ENCODE results near the gene ATP4A.
A peak's percentile ranks its signal among the peaks of the same experiment; 100 is the strongest.

ATP4A gene

DNA sequence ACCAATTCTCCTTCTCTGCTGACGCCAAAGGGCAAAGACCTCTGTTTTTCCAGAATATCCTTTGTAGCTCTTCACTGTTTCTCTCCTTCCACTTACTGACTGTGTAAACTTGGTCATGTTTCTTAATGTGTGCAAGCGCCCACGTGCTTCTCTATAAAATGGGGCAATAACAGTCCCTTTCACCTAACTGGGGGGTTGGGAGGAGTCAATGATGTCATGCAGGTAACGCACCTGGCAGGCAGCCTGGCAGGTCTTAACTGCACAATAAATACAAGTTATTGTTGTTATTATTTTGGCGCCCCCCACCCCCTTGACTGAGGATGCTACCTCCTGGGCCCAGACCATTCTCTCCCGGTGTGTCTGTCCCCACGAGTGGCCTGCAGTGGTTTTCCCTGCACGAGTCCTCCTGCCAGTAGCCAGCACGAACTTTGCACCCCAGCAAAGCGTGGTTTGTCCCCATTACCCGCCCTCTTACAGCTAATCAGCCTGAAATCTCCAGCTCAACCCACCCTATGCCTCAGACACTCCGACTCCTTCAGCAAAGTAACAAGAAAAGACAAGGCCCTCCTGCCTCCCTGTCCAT is 40.6 kb downstream of the ATP4A start:
- DNase-seq, result no peak

DNA sequence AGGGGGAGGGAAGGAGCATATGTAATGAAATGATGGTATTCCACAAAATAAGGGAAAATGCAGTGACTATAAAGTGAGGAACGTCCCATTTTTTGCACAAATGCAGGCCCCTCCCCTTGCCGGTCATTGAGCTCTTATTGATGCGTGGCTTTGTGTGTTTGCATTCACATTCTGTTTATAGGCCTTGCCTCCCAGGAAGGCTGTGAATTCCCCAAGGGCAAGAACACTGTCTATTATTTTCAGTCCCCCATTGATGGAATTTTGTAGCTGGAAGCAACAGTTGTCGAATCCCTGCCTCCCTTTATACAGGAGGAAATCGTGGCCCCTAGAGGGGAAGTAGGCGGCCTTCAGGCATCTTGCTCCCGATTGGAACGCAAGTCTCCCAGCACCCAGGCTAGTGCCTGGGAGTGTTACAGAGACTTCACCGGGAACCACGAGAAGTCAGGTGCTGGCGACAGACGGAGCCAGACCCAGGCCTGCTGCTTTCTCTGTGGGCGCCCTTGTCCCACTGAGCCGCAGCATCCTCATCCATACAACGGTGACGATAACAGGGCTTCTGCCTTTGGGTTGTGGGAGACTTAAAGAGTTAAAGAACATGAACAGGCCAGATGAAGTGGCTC is 42.2 kb downstream of the ATP4A start:
- DNase-seq, result no peak

DNA sequence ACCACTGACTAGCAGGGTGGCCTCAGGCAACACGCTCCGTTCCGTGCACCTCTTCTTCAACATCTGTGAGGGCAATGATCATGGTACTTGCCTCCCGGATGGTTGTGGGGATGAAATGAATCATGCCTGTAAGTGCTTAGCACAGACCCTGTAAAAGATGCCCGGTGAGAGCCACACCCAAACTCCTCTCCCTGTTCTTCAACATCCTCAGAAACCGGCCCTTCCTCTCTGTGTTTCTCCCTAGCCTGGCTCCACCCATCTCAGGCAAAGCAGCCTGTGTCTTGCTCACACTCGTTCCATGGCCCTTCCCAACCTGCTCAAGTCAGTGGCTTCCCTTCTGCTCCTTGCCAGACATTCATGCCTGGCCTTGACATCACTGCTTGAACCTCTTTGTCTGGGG is 44.2 kb downstream of the ATP4A start:
- no peak for DNase-seq

DNA sequence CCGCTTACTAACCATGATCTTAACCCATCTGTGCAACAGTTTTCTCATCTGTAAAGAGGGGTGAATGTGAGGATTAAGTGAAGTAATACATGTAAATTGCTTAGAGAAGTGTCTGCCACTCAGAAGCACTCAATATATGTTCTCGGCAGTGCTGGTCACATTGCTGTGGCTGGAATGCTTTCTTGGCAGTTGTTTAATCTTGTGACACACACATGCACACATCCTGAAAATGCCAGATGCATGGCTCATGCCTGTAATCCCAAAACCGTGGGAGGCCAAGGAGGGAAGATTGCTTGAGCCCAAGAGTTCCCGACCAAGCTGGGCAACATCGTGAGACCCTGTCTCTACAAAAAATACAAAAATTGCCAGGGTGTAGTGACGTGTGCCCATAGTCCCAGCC is 45.1 kb downstream of the ATP4A start:
- DNase-seq, result no peak

DNA sequence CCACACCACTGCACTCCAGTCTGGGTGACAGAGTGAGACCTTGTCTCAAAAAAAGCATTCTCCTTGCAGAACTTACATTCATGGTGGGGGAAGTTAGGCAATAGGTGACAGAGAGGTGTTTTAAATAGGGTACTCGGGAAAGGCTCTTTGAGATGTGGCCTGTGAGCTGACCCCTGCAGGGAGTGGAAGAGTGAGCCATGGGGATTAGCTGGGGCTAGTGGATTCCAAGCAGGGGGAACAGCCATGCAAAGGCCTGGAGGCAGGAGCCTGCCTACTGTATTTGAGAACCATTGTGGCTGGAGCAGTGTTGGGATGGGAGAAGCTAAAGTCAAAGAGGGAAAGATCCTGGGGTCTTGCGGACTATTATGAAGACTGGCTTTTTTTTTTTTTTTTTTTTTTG is 46.1 kb downstream of the ATP4A start:
- no peak for DNase-seq

DNA sequence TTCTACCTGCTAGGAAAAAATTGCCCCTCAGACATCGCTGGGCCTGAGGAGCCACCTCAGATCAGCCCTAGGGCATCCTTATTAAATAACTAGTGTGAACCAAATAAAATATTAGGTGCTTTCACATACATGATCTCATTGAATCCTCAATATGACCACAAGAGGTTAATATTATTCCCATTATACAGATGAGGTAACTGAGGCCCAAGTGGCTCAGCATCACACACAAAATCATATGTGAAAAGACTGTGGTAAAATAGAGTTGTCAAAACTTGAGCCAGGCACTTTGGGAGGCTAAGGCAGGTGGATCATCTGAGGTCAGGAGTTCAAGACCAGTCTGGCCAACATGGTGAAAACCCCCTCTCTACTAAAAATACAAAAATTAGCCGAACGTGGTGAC is 47.1 kb downstream of the ATP4A start:
- DNase-seq, result no peak

DNA sequence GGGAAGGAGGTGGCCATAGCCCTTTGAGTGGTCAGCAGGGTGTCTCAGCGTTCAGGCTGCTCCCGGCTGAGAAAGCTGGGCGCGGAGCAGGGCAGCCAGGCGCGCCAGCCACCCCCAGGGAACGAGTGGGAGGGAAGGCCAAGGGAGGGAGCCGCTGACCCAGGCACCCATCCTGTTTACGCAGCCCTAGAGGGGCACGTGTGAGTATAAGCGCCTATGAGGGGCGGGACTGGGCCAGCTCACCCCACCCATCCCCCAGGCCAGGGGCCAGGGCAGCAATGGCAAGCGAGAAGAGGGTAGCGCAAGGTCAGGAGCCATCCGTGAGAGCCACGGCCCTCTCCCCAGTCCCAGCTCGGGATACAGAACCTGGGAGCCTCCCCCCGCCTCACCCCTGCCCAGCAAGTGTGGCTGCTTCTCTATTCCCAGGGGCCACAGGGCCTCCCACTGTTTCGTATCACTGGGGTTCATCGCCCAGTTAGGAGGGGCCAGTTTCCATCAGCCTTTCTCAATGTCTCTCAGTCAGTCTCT is 49.1 kb downstream of the ATP4A start:
- no peak for DNase-seq

DNA sequence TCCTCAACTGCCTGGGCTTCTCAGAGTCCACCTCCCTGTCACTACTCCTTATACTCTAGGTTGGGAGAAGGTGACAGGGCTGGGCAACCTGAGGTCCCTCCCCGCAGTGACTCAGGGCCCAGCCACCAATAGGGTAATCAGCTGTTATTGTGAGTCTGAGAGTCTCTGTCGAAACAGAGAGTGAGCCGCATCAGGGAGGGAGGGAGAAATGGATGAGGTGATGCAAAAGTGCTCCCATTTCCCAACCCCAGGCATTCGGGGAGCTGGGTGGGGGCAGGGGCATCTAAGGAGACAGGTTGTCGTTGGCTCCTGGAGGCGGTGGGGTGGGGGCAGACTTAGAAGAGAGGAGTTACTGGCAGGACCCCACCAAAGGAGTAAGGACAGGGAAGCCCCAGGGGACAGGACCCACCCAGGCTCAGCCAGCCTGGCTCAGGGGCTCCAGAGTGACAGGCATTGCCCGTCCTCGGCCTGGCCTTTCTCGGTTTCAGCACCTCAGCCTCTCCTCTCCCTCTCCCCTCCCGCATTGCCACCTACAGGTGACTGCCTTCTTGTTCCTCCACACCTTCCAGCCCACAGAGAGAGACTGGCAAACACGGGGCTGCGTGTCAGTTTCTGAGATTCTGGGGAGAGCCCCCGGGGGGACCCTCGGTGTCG is 49.7 kb downstream of the ATP4A start, which contains the start of gene DMKN:
Gene DMKN, minus strand, starts transcription at position 22 of the 654 bp plus-strand sequence. CDS start 174 bp downstream, outside the sequence.
- DNase-seq, result no peak

DNA sequence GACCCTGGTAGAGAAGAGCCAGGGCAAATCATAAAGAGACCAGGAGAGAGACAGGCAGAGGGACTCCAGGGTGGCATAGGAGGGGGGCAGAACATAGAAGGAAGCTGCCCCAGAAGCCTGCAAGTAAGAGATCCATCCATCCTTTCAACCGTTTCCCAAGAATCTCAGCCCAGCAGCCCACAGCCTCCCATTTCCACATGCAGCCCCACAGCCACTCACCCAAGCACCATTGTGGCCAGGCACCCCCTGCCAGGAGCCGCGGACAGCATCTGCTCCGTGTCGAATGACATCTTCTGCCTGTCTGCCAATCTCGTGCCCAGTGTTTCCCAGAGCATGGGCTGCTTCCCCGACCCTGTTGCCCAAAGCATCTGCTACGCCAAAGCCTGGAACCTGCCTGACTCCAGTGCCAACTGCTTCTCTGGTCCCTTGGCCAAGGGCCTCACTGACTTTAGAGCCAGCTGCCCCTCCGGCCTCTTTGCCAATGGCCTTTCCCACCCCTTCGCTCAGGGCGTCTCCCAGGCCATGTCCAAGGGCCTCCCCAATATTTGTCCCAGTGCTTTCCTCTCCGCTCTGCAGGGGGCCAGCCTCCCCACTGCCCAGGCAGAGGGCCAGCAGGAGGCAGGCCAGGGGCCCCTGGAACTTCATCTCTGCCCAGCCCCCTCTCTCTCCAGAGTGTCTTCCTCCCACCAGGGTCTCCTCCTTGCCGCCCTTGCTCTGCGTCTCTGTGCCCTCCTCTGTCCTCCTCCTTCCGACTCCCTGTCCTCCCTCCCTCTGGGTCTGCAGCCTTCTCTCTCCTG is 50.4 kb downstream of the ATP4A start:
- no peak for DNase-seq

DNA sequence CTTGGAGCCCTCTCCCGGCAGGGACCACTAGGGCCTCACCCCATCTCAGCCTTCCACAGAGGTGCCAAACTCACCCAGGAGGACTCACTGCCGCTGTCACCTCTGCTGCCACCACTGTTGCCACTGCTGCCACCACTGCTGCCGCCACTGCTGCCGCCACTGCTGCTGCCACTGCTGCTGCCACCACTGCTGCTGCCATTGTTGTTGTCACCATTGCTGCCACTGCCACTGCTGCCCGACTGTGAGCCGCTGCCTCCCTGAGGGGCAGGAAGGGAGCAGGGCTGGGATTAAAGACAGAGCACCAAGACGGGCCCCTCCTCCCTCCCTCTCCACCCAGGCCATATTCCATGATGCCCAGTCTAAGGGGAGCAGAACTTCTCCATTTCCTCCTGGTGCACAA is 52.1 kb downstream of the ATP4A start:
- no peak for DNase-seq

DNA sequence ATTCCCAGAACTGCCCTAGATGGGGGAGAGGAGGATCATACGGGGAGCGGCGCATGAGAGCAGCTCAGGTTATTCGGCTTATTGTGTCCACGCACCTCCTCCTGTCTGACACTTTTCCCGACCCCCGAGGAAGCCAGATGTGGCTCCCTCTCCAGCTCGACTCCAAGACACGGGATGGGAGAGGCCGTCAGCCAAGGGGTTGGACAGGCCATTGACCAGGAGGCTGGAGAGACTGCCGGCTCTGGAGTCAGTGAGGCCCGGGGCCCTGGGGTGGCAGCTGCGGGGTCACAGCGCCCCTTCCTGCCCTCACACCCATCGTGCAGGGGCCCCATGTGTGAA is 52.9 kb downstream of the ATP4A start:
- DNase-seq, result no peak

DNA sequence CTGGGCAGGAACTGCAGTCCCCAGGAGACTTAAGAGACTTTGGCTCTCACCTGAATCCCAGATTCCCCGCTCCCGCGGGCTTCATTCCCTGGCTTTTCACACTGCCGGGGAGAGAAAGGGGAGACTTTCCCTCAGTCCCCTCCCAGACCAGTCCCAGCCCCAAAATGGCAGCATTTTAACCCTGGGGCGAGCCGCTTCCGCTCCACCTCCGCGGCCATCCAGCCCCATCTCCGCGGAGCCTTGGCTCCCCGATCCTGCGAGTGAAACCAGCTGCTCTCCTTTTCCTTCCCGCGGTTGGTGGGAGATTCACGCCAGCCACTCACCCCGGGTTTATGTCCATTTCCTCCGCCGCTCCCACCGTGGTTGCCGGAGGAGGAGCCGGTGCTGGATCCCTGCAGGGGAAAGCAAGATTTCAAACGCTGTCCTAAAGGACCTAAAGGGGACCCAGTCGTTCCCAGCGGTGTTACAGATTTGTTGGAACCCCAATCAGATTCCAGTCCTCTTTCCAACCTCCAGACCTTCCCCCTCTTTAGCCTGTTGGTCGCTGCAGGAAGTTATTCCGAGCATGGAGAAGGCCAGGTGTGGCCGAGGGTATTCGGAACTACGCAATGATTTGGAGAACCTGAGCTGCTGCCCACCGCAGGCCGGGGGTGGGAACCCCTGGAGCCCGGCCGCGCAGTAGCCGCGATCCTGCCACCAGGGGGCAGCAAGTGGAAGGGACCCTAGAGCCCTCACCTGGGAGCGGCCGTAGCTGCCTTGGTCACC is 53.4 kb downstream of the ATP4A start:
- DNase-seq, result peak; percentile 66

DNA sequence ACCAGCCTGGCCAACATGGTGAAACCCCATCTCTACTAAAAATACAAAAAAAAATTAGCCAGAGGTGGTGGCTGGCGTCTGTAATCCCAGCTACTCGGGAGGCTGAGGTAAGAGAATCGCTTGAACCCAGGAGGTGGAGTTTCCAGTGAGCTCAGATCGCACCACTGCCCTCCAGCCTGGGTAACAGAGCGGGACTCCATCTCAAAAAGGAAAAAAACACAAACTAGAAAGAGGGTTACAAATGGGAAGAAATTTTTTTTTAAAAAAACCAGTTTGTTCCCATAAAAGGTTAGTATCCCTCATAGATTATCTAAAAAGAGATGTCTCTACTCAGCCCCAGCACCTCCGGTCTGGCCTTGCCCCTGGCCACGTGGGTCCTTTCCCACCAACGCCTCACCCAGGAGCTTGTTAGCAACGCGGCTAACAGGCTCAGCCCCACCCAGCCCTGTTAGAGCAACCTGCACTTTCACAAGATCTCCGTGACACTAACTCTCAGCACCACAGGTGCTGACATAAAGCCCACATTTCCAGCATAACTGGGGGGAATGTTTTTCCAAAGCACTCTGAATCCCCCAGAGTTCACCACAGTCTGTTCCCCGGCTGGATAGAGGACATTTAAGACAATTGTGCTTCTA is 54.3 kb downstream of the ATP4A start:
- DNase-seq, result no peak

DNA sequence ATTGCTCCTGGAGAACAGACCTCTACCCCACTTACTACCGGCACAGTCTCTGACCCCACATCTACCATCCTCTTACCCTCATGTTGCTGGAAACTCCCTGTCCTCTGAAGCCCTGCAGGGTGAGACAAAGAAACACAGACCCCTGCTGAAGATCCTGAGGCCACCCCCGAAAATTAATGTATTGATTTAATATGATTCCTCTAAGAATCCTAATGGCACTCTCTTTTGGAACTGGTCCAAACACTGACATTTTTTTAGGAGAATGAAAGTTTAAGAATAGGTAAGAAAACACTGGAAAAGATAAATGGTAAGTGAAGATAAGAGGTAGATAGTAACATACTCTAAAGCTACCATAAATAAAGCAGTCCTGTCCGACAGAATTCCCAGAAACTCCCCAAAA is 55.3 kb downstream of the ATP4A start:
- DNase-seq, result no peak

DNA sequence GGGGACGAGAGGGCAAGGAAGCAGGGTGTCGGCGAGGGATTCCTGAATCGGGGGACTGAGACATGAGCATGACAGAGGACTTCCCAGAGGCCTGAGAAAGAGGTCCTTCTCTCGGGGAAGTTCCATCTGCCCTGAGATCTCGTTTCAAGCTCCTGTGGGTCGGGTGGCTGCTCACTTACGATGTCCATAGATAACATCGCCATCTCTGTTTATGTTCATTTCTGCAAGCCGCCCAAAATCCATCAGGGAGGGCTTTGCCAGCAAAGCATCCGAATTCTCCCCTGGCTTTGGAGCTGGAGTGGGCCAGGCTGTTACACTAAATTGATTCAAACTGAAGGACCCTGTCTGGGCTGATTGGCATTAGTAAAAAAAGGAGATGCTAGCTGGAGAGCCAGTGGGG is 55.9 kb downstream of the ATP4A start:
- no peak for DNase-seq

DNA sequence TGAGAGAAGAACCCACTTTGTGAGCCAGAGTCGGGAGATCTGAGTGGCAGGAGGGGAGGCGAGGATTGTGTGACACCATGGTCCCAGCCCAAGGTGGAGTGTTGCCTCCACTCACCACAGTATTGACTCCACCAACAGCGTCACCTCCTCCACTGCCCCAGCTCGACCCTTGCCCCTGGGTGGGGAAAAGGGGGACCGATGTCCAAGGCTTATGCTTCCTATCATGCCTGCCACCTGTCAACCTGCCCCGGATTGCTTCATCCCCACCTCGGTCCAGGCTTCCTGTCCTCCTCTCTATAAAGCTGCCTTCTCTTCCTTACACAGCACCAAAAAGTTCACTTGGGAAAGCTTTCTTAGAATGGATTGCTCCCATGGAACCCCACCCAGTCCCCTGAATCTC is 57.4 kb downstream of the ATP4A start:
- DNase-seq, result no peak

DNA sequence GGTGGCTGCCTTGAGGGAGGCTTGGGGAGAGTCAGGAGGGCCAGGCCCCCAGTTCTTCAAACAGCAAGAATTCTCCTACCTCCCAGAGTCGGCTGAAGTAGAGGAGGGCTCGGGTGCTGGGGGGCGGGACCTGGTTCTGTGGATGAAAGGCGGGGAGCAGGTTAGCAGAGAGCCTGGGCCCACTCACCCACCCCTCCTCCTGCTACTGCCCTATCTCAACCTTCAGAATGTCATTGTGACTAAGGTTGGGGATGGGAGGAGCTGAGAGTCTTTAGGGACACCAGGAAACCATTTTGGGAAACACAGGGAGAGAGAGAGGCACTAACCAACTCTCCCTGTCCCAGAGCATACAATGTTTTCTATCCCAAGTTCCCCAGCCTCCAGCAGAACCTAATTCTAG is 60.7 kb downstream of the ATP4A start:
- no peak for DNase-seq

DNA sequence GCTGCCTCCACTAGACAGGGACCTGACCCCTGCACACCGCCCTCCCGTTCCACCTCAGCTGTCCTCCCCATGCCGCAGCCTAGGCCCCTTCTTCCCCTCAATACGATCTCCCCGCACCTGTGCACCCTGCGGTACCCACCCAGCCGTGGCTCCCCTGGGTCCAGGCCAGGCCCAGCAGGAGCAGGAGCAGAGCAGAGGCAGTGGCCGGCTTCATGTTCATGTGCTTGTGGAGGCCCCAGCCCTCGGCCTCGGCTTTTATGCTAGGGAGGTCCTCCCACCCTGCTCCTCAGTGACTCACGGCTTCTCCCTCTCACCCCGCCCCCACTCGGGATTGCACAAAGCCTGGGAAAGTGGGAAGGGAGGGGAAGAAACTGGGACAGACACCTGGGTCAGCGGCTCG is 61.8 kb downstream of the ATP4A start:
- no peak for DNase-seq

DNA sequence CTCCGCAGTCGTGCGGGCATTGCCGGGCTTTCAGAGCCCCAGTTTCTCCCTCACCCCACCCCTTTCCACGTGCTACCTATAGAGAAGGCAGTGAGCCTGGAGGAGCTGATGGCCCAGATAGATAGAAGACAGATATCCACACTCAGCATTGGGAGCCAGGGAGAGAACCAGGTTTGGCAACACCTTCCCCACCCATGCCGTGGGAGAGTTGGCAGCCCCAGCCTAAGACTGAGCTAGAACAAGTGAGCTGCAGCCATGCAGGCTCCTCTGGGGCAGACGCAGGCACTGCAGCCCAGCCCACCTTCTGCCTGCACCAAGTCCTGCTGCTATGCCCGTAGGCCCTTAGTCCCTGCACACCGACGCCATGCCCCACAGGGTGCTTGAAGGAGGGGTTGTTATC is 62.8 kb downstream of the ATP4A start:
- DNase-seq, result no peak

Measured in suppressor macrophage treated with lipopolysaccharide for 4 hours (primary cell).